GM12878 (cell line): ENCODE data around the gene ERC2. TPM values are rescaled to one million over a fixed set of nuclear protein-coding genes. Genes with fewer than 3 reads are reported as not detected.
"Not testable (repeated sequence)": the region's sequence is repeated elsewhere in the genome, so short reads cannot be mapped to it uniquely, and the experiment has no call there.

ENCODE experiments used
- ATAC-seq: fragments of 200-7000 bp; cut with Tn5 transposase; 3 replicates; pipeline ENCODE4 v1.9.1; 2020; ENCODE audit warnings: mild to moderate bottlenecking, moderate library complexity
- BruUV-seq: library from RNA; stranded (reverse); fragments of 400-500 nt; replicated peaks from 2 replicates; lab custom pipeline; 2021; lab: Mats Ljungman, UMichigan
- CTCF ChIA-PET: fragments of 300-600 bp; sonication (Branson Sonifier 250); formaldehyde crosslinking; extraction: SDS; loops from one replicate; lab custom pipeline; 2021; ENCODE audit warnings: inconsistent platforms; lab: Yijun Ruan, JAX
- POLR2A ChIA-PET: fragments of 350-600 bp; formaldehyde crosslinking; extraction: SDS; loops from one replicate; lab custom pipeline; 2021; ENCODE audit warnings: inconsistent platforms; lab: Charles Lee
- RAD21 ChIA-PET: fragments of 300-600 bp; sonication (Branson Sonifier 250); formaldehyde crosslinking; loops from one replicate; lab custom pipeline; 2023; ENCODE audit warnings: antibody characterized with exemption; ENCODE audit not compliant: unreplicated experiment; lab: Charles Lee
- SMC1A ChIA-PET: fragments of 300-600 bp; sonication (Branson Sonifier 250); formaldehyde crosslinking; loops from one replicate; lab custom pipeline; 2023; ENCODE audit not compliant: unreplicated experiment, uncharacterized antibody; lab: Charles Lee
- DNase-seq: peaks from one replicate; pipeline ENCODE4 v3.0.0-alpha.2; 2011; ENCODE audit warnings: low read depth, low spot score
- FAIRE-seq: peaks from 3 replicates; lab custom pipeline; 2011; peaks lifted over from hg19 to GRCh38; lab: Jason Lieb, UNC
- H2AFZ ChIP-seq: 2 replicates; pipeline ENCODE4 v1.6.0; 2011; ENCODE audit warnings: low read depth, low read length, control low read depth; ENCODE audit not compliant: control insufficient read depth
- H3K27ac ChIP-seq: 2 replicates; pipeline ENCODE4 v1.5.1; 2011; ENCODE audit warnings: control low read depth; ENCODE audit not compliant: control insufficient read depth, insufficient read depth
- H3K27me3 ChIP-seq, 2 experiments: replicated peaks in 1 of 2; 2 replicates each; pipeline versions ENCODE4 v1.6.0 to v1.6.1; 2011; ENCODE audit warnings: low read length in 1 of 2; ENCODE audit not compliant: control insufficient read depth in 2 of 2, insufficient read depth in 2 of 2
- H3K36me3 ChIP-seq, 2 experiments: 2 replicates each; pipeline ENCODE4 v1.5.1; 2011; ENCODE audit warnings: low read length in 1 of 2; ENCODE audit not compliant: control insufficient read depth in 2 of 2, insufficient read depth in 2 of 2
- H3K4me1 ChIP-seq: 2 replicates; pipeline ENCODE4 v1.6.1; 2011; ENCODE audit warnings: mild to moderate bottlenecking, low read length, moderate library complexity, mixed read lengths; ENCODE audit not compliant: control insufficient read depth, insufficient read depth
- H3K4me2 ChIP-seq: 2 replicates; pipeline ENCODE4 v1.6.0; 2011; ENCODE audit warnings: control low read depth; ENCODE audit not compliant: control insufficient read depth, insufficient read depth
- H3K4me3 ChIP-seq: fragments of 200-600 bp; sonication (generic); 2 replicates; pipeline ENCODE4 v1.5.1; 2016
- H3K79me2 ChIP-seq: 2 replicates; pipeline ENCODE4 v1.6.0; 2011; ENCODE audit warnings: low read length; ENCODE audit not compliant: control insufficient read depth, insufficient read depth
- H3K9ac ChIP-seq: 2 replicates; pipeline ENCODE4 v1.8.0; 2011; ENCODE audit warnings: low read length, control low read depth, mixed read lengths; ENCODE audit not compliant: control insufficient read depth, insufficient read depth
- H3K9me3 ChIP-seq: replicated peaks from 3 replicates; pipeline ENCODE4 v1.5.1; 2011; ENCODE audit warnings: mild to moderate bottlenecking, low read length; ENCODE audit not compliant: control insufficient read depth, insufficient read depth
- H4K20me1 ChIP-seq: 2 replicates; pipeline ENCODE4 v1.6.0; 2011; ENCODE audit not compliant: control insufficient read depth, insufficient read depth
- CREM ChIP-seq: IDR thresholded peaks from 2 replicates; pipeline ENCODE4 v1.6.1; 2014; ENCODE audit warnings: antibody characterized with exemption, low read depth
- E2F8 ChIP-seq: fragments of 450-650 bp; IDR thresholded peaks from 2 replicates; pipeline ENCODE4 v1.6.1; 2018; ENCODE audit warnings: mild to moderate bottlenecking, low read depth, moderate library complexity; ENCODE audit not compliant: partially characterized antibody
- IKZF1 ChIP-seq: fragments of 450-650 bp; conservative IDR thresholded peaks from 2 replicates; pipeline ENCODE4 v1.6.1; 2017; ENCODE audit warnings: antibody characterized with exemption, mild to moderate bottlenecking
- MEF2A ChIP-seq: IDR thresholded peaks from 2 replicates; pipeline ENCODE4 v1.6.1; 2011; ENCODE audit warnings: low read depth, mild to moderate bottlenecking, low read length, moderate library complexity; ENCODE audit not compliant: insufficient read depth
- NR2F1 ChIP-seq: fragments of 450-650 bp; conservative IDR thresholded peaks from 2 replicates; pipeline ENCODE4 v1.6.1; 2017; ENCODE audit warnings: mild to moderate bottlenecking
- POU2F2 ChIP-seq: IDR thresholded peaks from 3 replicates; pipeline ENCODE4 v1.6.1; 2011; ENCODE audit warnings: low read depth, mild to moderate bottlenecking, low read length, borderline replicate concordance
- STAT1 ChIP-seq: fragments of 450-650 bp; conservative IDR thresholded peaks from 2 replicates; pipeline ENCODE4 v1.6.1; 2014; ENCODE audit warnings: antibody characterized with exemption, mild to moderate bottlenecking
- YY1 ChIP-seq: IDR thresholded peaks from 2 replicates; pipeline ENCODE4 v1.6.1; 2011; ENCODE audit warnings: low read depth, mild to moderate bottlenecking, low read length
- ZBTB4 ChIP-seq: fragments of 450-650 bp; formaldehyde crosslinking; IDR thresholded peaks from 2 replicates; pipeline ENCODE4 v1.4.0; 2022; ENCODE audit warnings: mild to moderate bottlenecking, moderate library complexity
- WGBS: methylation state at CpG from one replicate; pipeline ENCODE4 v1.1.6; 2016; ENCODE audit warnings: low lambda C conversion rate; ENCODE audit not compliant: insufficient replicate concordance, insufficient coverage; ENCODE audit errors: missing lambda C conversion rate; 5-methylcytosine and 5-hydroxymethylcytosine counted together
- in situ Hi-C: fragments of 300-500 bp; cut with MboI; formaldehyde crosslinking; loops from 9 replicates; pipeline ENCODE4 v1.14.3; 2018; ENCODE audit warnings: mixed read lengths
- intact Hi-C: fragments of 100-400 bp; cut with micrococcal nuclease; formaldehyde crosslinking; loops from one replicate; pipeline ENCODE4 v1.14.2; 2022; ENCODE audit not compliant: unreplicated experiment
- polyA plus RNA-seq, 11 experiments: library from polyadenylated mRNA; depleted of rRNA in 4 of 11; unstranded in 6 of 11; stranded (reverse) in 5 of 11; fragments of >200 nt; fragmentation: Nextera tagmentation in 4 of 11; fragmentation: Illumina TruSeq in 1 of 11; extraction: Ambion mirVana in 4 of 11; extraction: Trizol in 1 of 11; gene quantifications; 1 replicate in 1 of 11; 2 replicates in 10 of 11; pipeline versions ENCODE4 v1.2.1 to v1.2.3, GENCODE V29; 2011 to 2016; ENCODE audit warnings: inconsistent platforms in 2 of 11, missing spikeins in 2 of 11, low read depth in 1 of 11
- total RNA-seq, 4 experiments: library from RNA; depleted of rRNA in 3 of 4; stranded (reverse); fragments of >200 nt in 3 of 4; fragmentation: Illumina TruSeq in 1 of 4; extraction: Trizol in 1 of 4; gene quantifications; 2 replicates each; pipeline versions ENCODE4 v1.2.1 to v1.2.3, GENCODE V29; 2013 to 2021

ERC2 gene
- total and polyA plus RNA-seq, 10 of the 15 experiments (the other 5 are each of a cell fraction or from before 2014, with no cell fraction given): 0.06 to 1.4 (median 0.12) TPM; not detected in 3

GRCh38 chr3:55842204-55842603, 626.1 kb downstream of the ERC2 start (continued):
- TF ChIP-seq E2F8: no peak

- WGBS: 58% methylated on average over 12 of the region's 13 CpGs
- in situ Hi-C loops, H3K4me1 ChIP-seq, H3K27me3 ChIP-seq, intact Hi-C loops, H3K36me3 ChIP-seq, H3K9ac ChIP-seq, H3K79me2 ChIP-seq, BruUV-seq, POLR2A ChIA-PET, ATAC-seq, H2AFZ ChIP-seq, FAIRE-seq, H3K4me2 ChIP-seq, CTCF ChIA-PET, RAD21 ChIA-PET, H3K27ac ChIP-seq, SMC1A ChIA-PET, H3K4me3 ChIP-seq, DNase-seq, H3K9me3 ChIP-seq, H4K20me1 ChIP-seq: not testable (repeated sequence)
Measured at GRCh38 chr3:55831876-55832275, 636.4 kb downstream of the ERC2 start.

GRCh38 chr3:55828712-55829111, 639.6 kb downstream of the ERC2 start:
- Histone ChIP-seq H4K20me1 (no peaks in the 10 kb centered on the region), H2AFZ (no peak overlapping the region), H3K79me2 (no peaks in the 10 kb centered on the region), H3K9ac (no peak overlapping the region), H3K9me3 (no peaks in the 10 kb centered on the region), H3K36me3 (no peaks in the 10 kb centered on the region), H3K4me1 (no peaks in the 10 kb centered on the region), H3K27me3 (no peaks in the 10 kb centered on the region), H3K27ac (no peak overlapping the region), H3K4me2 (no peak overlapping the region), H3K4me3 (no peak overlapping the region)
- 0% methylated on average over 2 of the region's 2 CpGs for WGBS
- POLR2A ChIA-PET: no interaction called here
- CTCF ChIA-PET: no interaction called here
- in situ Hi-C loops: no loop called here
- no TSS peak for BruUV-seq
- FAIRE-seq (no peak), ATAC-seq (no peak), DNase-seq (no peak)
- RAD21 ChIA-PET: no interaction called here
- intact Hi-C loops: no loop called here
- SMC1A ChIA-PET: no interaction called here
- TF ChIP-seq STAT1: no peak
- no peak for TF ChIP-seq POU2F2
- no peak for TF ChIP-seq MEF2A
- TF ChIP-seq YY1: no peak
- TF ChIP-seq NR2F1: no peak
- no peak for TF ChIP-seq IKZF1
- TF ChIP-seq CREM: no peak
- no peak for TF ChIP-seq ZBTB4
